Stimulated activated CD4-positive, alpha-beta T cell treated with anti-CD3 and anti-CD28 coated beads, Interleukin-2, amount 100 ng/mL, for 4 hours (primary cell): ENCODE data around the gene WNT10A.
"Not testable (repeated sequence)": the region's sequence is repeated elsewhere in the genome, so short reads cannot be mapped to it uniquely, and the experiment has no call there.

Source experiments
- DNase-seq: peaks from one replicate; pipeline ENCODE4 v3.0.0-alpha.2; 2020; ENCODE audit warnings: low read depth

Gene WNT10A

DNA sequence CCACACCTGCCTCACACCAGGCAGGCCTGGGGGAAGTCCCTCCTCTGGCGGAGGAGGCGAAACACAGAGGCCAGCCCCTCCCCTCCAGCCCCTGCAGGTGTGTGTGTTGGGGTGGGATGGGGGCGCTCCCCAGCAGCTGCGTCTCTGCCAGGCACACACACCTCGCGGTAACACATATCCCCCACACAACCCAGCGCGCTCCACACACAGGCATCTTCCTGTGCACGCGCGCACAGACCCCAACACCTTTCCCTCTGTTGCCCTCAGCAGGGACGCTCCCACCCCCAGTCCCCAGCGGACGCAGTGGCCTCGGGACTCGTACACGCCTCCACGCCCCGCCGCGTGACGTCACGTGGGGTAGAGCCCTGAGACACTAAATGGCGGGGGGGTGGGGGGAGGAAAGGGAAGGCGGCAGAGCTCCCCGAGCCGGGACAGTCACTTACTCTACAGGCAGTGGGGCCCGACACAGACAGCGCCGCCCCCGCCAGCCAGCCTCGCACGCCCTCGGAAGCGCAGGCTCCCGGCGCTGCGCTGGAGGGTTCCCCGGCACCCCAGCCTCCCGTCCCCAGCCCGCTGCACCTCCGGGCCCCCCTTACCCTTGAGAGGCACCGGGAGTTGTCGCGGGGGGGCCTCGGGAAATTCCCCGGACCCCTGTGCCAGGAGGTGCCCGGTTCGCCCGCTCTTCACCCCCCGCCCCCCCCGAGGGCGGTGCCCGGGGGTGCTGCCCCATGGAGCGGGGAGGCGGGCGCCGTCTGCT is at the start of gene WNT10A:
TSS of gene WNT10A (plus strand) at position 751 of the 757 bp plus-strand sequence. CDS start 144 bp downstream, outside the sequence.
- peak; percentile 83 for DNase-seq

DNA sequence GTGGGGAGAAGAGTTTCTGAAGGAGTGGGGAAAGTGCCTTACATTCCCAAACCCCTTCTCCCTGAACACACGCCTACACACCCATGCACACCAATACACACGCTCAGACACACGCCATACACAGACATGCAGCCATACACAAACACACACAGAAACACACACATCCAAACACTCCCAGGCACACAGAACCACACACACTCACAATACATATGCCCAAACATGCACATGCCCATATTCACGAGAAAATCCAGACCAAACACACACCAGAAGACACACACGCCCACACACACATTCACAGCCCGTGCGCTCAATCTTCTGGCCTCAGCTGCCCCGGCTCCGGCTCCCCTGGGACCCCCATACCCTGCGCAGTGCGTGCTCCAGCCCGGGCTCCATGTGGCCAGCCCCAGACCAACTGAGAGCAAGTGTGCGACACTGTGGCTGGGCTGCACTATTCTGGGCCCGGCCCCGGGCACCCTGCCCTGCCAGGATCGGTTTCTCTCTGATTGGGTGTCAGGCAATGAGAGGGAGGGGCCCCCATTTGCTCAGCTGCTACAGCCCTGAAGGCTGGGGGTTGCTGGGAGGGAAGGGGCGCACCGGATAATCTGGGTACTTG is 49.2 kb upstream of the WNT10A start, which contains the start of gene PRKAG3:
TSS of gene PRKAG3 (minus strand) at position 426 of the 613 bp plus-strand sequence.
- DNase-seq: no peak

DNA sequence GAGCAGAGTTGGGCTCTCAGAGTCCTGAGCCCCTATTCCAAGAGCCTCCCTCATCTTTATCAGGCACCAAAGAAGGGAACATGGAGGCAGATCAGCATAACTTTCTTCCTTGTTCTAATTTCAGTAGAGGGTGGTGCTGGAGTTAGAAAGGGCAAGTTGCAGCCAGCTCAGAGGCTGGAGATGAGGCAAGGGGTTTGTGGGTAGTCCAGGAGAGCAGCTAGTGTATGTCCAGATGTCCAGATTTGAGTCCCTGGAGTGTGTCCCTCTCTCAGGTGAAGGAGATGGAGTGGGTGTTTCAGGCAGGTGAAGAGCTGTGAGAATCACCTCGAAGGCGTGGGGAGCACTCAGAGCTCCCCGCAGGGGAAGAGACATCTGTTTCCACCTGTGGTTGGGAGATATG is 48.6 kb upstream of the WNT10A start:
- no peak for DNase-seq

DNA sequence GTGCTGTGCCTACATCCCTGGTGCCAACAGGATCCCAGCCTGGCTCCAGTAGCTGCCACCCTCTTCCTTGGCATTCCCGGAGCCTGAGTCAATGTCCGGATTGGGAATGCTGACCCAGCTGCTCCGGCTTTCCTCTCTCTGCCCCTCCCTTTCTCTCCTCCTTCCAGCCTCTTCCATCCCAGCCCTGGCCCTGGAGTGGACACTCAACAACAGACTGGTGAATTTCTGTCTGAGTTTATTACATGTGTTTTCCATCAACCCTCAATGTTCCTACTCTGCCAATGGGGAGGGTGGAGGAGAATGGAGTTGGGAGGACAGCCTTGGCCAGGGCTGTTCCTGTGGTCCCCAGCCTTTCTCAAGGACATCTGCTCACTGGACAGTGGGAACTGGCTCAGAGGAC is 48.1 kb upstream of the WNT10A start:
- no peak for DNase-seq

DNA sequence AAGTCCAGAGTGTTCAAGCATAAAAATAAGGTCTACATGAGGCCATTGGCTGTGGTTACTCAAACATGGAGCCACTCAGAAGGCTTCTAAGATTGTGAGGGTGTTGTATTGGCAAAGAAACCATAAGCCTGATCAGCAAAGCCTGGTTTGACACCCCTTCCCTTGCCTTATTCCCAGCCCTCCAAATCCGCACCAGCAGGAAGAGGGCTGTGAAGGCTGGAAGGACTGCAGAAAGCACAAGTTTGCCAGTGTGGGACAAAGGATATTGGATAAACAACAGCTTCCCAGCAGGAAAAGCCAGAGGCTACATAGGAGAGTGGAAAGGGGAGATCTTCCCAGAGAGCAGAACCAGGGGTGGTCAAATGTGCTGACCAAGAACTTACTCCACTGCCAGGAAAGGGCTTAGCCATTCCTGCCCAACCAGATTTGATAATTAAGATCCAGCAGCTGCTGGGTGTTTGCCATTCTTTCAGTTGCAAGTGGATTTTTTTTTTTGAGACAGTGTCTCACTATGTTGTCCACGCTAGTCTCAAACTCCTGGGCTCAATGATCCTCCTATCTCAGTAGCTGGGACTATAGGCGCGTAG is 47.5 kb upstream of the WNT10A start:
- no peak for DNase-seq

DNA sequence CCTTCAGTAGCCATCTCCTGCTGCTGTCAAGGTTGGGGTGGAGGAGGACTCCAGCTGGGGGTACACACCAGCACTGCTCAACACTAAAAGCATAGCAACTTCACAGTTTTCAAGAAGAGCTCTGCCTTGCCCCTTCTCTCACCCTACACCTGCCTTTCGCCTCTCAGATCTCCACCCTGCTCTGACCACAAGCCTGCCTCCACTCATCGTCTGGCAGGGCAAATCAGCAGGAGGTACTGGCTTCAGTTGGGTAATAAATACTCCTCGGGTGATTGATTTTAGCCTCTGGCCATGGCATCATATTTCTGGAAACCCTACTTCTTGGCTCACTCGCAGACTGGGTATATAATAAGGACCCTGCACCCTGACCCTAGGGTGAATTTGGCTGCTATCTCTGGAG is 46.0 kb upstream of the WNT10A start:
- DNase-seq: no peak

DNA sequence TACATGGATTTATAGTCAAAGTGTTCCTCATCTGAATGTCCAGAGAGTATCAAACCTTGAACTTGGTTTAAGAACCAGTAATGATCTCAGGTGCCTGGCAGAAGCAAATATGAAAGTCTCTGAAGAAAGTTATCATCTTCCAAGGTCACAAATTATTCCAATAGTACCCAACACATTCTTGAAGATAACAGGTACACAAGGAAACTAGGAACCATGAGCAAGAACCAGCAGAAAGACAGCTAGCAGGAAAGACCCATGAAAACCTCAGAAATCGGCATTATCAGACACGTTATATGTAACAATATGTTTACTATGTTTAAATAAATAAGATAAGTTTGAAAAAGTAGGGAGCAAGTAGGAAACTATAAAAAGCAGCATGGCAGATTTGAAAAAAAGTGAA is 43.2 kb upstream of the WNT10A start:
- DNase-seq: no peak

DNA sequence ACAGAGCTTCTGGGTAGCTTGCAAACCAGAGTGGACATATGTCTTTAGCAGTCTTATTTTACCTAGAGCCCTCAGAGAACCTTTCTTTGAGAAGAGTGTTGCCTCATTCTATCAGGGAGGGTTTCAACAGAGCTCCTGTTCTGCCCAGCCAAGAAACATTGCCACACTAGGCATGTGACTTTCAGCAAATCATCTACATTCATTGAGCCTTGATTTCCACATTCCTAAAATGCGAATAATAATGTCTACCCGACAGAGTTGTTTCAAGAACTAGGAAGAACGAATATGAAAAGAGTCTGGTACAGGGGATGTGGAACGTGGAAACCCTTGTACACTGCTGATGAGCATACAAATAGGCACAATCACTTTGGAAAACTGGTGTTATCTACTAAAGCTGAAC is 41.2 kb upstream of the WNT10A start:
- DNase-seq: no peak

DNA sequence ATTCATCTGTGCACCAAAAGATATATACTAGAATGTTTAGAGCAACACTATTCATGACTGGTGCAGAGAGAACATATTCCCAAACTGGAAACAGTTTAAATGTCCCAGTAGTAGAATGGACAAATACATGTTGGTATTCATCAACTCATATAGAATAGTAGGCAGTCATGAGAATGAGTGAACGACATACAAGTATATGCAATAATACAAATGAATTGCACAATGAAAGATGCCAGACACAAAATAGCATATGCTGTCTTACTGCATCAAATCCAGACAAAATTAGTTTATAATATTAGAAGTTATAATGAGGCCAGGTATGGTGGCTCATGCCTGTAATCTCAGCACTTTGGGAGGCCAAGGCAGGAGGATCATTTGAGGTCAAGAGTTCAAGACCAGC is 40.8 kb upstream of the WNT10A start:
- DNase-seq: no peak

DNA sequence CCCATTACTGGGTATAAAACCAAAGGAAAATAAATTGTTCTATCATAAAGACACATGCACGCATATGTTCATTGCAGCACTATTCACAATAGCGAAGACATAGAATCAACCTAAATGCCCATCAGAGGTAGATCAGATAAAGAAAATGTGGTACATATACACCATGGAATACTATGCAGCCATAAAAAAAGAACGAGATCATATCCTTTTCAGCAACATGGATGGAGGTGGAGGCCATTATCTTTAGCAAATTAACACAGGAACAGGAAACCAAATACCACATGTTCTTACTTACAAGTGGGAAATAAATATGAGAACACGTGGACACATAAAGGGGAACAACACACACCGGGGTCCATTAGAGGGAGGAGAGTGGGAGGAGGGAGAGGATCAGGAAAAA is 36.3 kb upstream of the WNT10A start:
- not testable (repeated sequence) for DNase-seq

DNA sequence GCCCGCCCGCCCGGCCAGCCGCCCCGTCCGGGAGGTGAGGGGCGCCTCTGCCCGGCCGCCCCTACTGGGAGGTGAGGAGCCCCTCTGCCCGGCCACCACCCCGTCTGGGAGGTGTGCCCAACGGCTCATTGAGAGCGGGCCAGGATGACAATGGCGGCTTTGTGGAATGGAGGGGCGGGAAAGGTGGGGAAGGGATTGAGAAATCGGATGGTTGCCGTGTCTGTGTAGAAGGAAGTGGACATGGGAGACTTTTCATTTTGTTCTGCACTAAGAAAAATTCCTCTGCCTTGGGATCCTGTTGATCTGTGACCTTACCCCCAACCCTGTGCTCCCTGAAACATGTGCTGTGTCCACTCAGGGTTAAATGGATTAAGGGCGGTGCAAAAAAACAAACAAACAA is 33.7 kb upstream of the WNT10A start:
- DNase-seq: not testable (repeated sequence)

DNA sequence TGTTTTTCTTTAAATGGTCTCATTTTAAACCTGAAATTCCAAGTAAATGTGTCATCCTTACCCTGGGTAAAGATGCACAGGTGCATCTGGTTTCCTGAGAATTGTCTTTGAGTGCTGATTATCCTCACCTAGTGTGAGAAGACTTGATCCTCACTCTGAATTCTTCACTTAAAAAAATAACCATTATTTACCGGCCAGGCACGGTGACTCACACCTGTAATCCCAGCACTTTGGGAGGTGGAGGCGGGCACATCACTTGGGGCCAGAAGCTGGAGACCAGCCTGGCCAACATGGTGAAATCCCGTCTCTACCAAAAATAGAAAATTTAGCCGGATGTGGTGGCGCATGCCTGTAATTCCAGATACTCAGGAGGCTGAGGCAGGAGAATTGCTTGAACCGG is 30.9 kb upstream of the WNT10A start:
- DNase-seq: no peak

DNA sequence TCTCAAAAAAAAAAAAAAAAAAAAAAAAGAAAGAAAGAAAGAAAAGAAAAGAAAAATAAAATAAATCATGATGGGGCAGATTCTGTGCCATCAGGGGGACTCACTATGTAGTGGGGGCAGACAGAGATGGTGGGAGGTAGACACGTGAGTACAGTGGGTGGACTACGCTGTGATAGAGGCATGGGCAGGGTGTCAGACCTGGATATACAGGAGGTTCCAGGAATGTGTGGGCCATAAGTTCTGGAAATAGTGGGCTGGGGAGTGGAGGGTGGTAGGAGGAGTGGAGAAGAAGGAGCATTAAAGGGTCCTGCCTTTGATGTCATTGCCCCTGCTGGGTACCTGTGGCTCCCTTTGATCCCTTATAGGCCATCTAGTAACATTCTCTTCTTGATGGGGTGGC is 29.9 kb upstream of the WNT10A start:
- DNase-seq: no peak

DNA sequence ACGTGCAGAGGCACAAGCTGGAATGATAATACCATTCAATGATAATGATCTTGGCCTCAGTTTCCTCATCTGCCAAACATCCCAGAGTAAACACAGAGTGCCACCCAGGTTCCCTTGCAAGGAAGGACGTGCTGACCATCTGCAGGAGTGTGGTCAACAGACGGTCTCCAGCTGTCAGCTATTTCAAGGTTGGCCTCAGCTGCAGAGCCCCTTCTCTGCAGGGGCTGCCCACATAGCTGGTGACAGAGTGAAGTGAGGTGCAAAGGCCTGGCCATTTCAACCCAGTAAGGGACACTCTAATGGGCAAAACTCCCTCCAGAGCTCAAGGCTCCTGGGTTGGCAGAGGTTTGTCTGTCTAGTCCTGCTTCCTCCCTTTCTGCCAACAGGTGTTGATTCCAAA is 29.4 kb upstream of the WNT10A start:
- no peak for DNase-seq

DNA sequence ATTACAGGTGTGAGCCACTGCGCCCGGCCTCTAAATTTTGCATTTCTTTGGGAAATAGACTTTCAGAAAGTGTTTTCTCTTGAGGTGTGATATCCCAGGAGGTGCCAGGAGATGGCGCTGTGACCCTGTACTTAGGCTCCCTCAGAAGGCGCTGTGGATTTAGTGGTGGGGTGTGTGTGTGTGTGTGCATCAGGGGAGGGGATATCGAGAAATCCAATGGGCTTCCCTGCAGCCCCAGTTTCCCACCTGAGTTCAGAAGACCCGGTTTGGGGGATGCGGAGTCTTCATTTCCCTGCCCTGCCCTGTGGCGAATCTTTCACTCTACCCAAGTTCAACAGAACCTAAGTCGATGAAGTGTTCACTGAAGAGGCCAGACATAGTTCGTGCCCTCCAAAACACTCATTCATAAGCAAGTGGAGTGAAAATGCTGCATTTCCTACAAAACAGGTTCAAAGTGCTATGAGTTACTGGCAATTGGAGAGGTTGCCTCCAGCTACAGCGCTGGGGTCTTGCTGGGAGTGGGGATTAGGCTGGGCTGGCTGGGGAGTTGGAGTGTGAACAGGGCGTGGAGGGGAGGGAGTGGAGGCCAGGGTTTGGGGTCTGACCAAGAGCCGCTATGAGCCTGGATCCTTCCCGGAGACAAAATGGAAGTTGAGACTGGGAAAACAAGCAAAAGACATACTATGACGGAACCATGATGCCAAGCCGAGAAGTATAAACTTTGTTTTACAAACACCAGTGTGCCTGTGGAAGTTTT is 27.6 kb upstream of the WNT10A start:
- DNase-seq: peak; percentile 50

DNA sequence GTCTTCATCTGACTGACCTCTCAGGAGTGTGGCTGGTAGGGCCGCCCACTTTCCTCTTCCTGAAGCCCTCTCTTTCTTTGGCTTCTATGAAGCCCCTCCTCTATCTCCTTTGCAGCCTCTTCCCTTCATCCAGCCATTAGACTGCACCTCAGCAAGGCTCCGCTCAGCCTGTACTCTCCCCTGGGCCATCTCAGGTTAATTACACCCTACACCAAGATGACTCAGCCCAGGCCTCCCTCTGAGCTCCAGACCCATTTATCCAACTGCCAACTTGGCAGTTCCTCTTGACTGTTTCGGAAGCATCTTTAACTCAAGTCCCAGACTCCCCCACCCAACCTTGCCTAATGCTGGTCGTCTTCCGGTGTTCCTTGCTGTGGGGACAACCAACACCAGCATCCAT is 26.9 kb upstream of the WNT10A start:
- DNase-seq: no peak

DNA sequence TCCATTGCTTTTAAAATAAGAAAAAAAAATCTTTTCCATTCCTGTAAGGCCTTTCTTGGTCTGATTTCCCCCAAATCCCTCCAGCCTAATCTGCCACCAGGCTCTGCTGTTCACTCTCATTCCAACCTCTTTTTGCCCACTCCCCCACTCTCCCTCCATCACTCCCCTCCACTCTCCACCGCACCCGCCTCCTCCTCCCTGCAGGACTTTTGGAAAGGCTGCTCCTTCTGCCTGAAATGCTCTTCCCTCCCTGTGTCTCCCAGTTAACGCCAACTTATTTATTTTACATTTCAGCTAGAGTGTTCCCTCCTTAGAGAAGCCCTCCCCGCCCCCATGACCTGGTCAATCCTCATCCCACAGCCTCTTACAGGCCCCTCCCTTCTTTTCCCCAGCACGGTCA is 25.8 kb upstream of the WNT10A start:
- DNase-seq: no peak

DNA sequence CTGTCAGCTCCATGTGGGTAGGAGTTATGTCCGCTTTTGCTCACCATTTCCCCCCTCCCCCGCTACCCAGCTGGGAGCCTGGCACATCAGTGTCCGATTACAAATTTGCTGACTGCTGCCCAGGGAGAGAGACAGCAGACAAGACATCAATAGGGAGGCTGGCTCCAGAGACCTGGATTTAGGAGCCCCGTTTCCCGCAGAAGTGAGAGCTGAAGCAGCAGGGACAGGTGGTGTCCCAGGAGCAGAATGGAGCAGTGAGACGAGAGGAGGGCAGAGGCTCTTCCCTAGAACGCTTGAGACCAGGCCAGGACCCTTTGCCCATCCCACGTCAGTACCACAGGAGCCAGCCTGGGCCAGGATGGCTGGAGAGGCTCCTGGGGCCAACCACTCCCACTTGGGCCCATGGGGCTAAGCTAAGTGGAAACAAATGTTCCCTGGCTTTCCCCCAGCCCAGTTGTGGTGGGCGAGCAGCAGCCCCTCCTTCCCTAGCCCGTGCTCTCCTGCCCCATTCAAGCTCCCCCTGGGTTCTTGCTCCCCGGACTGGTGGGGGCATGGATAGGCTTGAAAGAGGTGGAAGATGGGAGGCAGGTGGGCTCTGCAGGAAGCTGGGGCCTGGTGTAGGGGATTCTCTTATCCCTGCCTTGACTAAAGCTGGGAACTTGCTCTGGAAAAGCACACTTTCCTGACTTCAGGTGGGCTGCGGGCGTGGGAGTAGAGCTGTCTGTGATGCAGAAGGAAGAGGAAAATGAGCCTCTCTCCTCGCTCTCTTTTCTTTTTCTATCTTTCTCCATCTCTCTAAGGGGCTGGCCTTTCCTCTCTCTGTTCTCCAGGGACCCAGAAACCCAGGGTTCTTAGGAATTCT is 25.1 kb upstream of the WNT10A start:
- DNase-seq: no peak

DNA sequence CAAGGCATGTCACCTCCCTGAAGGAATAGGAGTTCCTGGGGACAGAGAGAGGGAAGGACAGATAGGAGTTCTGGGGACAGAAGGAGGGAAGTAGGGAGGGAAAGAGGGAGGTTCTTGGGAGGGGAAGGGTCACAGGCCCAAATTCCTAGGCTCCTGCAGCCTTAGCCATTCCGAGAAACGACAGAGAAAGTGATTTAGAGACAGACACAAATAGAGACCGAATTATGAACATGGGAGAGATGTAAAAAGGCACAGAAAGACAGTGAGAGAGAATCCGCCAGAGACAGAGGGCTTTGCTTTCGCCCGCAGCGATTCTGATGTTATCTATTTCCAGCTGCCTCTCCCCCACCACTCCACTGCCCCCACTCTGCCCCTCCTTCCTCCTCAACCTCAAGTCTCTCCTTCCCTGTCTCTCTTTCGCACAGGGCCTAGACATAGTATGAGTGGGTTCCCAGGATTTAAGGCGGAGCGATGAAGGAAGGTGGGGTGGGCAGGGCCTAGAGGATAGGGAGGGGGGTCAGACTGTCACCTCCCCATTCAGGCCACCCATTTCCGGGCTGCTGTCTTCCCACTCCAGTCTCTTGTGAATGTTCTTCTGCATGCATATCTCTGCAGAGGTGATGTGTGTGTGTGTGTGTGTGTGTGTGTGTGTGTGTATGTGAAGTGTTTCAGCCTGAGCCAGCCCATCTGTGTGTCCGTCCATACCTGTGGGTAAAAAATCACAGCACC is 24.3 kb upstream of the WNT10A start:
- DNase-seq: no peak

DNA sequence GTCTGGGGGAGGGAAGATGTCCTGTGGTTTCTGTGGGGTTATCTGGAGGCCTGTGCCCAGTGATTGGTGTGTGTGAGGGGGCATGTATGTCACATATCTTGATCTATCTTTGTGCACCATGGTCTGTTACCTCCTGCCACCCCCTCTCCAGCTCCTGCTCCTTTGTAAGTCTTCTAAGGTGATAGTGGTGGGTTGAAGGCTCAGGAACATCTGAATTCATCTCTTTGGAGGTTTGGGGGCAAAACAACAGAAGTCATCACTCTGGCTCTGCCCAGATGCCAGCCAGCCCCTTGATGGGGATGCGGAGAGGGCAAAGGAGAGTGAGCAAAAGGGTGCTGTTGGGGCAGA is 23.8 kb upstream of the WNT10A start:
- no peak for DNase-seq
